Activated CD4-positive, alpha-beta memory T cell treated with anti-CD3 and anti-CD28 coated beads, Interleukin-2, amount 10 ng/mL, durations not matched to agents 7 days and 5 days (primary cell): ENCODE results near the gene ABLIM3. TPM values are rescaled to one million over a fixed set of nuclear protein-coding genes. Genes with fewer than 3 reads are reported as not detected.

Experiments
- CTCF ChIA-PET: fragments of 350-600 bp; sonication (Branson Sonifier 250); formaldehyde crosslinking; loops from one replicate; lab custom pipeline; 2021; ENCODE audit warnings: antibody characterized with exemption, inconsistent platforms; lab: Charles Lee
- POLR2A ChIA-PET: fragments of 350-600 bp; sonication (Branson Sonifier 250); formaldehyde crosslinking; loops from one replicate; lab custom pipeline; 2021; ENCODE audit warnings: antibody characterized with exemption; lab: Charles Lee
- DNase-seq: peaks from one replicate; pipeline ENCODE4 v3.0.0-alpha.2; 2020
- H3K27ac Mint-ChIP-seq: one replicate; pipeline ENCODE4 v1.8.0; 2021; ENCODE audit warnings: mild to moderate bottlenecking, mixed read lengths
- H3K27me3 Mint-ChIP-seq: one replicate; pipeline ENCODE4 v1.8.0; 2021; ENCODE audit warnings: mixed read lengths
- H3K36me3 Mint-ChIP-seq: one replicate; pipeline ENCODE4 v1.8.0; 2021; ENCODE audit warnings: low read depth, mixed read lengths
- H3K4me1 Mint-ChIP-seq: one replicate; pipeline ENCODE4 v1.8.0; 2021; ENCODE audit warnings: mixed read lengths
- H3K4me3 Mint-ChIP-seq: one replicate; pipeline ENCODE4 v1.8.0; 2021; ENCODE audit warnings: mild to moderate bottlenecking, mixed read lengths
- H3K9me3 Mint-ChIP-seq: one replicate; pipeline ENCODE4 v1.8.0; 2021; ENCODE audit warnings: mixed read lengths
- total RNA-seq, 2 experiments: library from RNA; stranded (reverse); gene quantifications; one replicate each; pipeline ENCODE4 v1.2.3, GENCODE V29; 2021

ABLIM3 gene
- total RNA-seq, 2 experiments from 2014 or later: 0.08 to 0.38 TPM

- Mint-ChIP-seq H3K27me3 (peaks cover 36% of the 10 kb centered on the region), H3K27ac (no peak overlapping the region), H3K4me3 (no peak overlapping the region), H3K36me3 (no peaks in the 10 kb centered on the region), H3K9me3 (no peaks in the 10 kb centered on the region), H3K4me1 (no peaks in the 10 kb centered on the region)
- POLR2A ChIA-PET: no interaction called here
- no peak for DNase-seq
- CTCF ChIA-PET: interaction anchor here (1.1 to 4.7 kb wide), 7 partner anchors 11 to 131 kb away, joined by 3 to 22 read pairs (median 3); no protein-coding TSS in a partner anchor
Observed at GRCh38 chr5:149138182-149138923, 2.9 kb upstream of the ABLIM3 start.

GRCh38 chr5:149140197-149141002 is 893 bp upstream of the ABLIM3 start:
- H3K4me3 Mint-ChIP-seq: no peak overlapping the region
- POLR2A ChIA-PET: no interaction called here
- no peak for DNase-seq
- CTCF ChIA-PET: interaction anchor here (1.1 to 3.9 kb wide), 9 partner anchors 9 to 142 kb away, joined by 3 to 56 read pairs (median 7); no protein-coding TSS in a partner anchor
- H3K4me1 Mint-ChIP-seq: peaks cover 3% of the 10 kb centered on the region
- H3K9me3 Mint-ChIP-seq: no peaks in the 10 kb centered on the region
- H3K27ac Mint-ChIP-seq: no peak overlapping the region
- no peaks in the 10 kb centered on the region for H3K36me3 Mint-ChIP-seq
- H3K27me3 Mint-ChIP-seq: peaks cover 38% of the 10 kb centered on the region

GRCh38 chr5:149141957-149142851 is 911 bp downstream of the ABLIM3 start:
- Mint-ChIP-seq H3K9me3 (peaks cover 3% of the 10 kb centered on the region), H3K36me3 (no peaks in the 10 kb centered on the region), H3K27me3 (peaks cover 32% of the 10 kb centered on the region), H3K4me3 (peak overlapping the region; percentile 28), H3K27ac (no peak overlapping the region), H3K4me1 (peaks cover 3% of the 10 kb centered on the region)
- POLR2A ChIA-PET: interaction anchor here (1.1 kb wide), 1 partner anchor 663 kb away, joined by 3 read pairs; no protein-coding TSS in a partner anchor
- CTCF ChIA-PET: interaction anchor here (0.6 to 3.9 kb wide), 28 partner anchors 8 to 692 kb away, joined by 3 to 56 read pairs (median 4); partner anchors contain the start of gene AFAP1L1
- DNase-seq: no peak

GRCh38 chr5:149143470-149143869 is 2.2 kb downstream of the ABLIM3 start:
- POLR2A ChIA-PET: no interaction called here
- Mint-ChIP-seq H3K27me3 (peaks cover 29% of the 10 kb centered on the region), H3K27ac (no peak overlapping the region), H3K9me3 (peaks cover 3% of the 10 kb centered on the region), H3K4me1 (peaks cover 3% of the 10 kb centered on the region), H3K36me3 (no peaks in the 10 kb centered on the region), H3K4me3 (no peak overlapping the region)
- CTCF ChIA-PET: interaction anchor here (1.1 to 3.9 kb wide), 3 partner anchors 121 to 225 kb away, joined by 4 to 56 read pairs (median 38); no protein-coding TSS in a partner anchor
- DNase-seq: no peak

- H3K9me3 Mint-ChIP-seq: peaks cover 3% of the 10 kb centered on the region
- CTCF ChIA-PET: interaction anchor here (0.9 kb wide), 1 partner anchor 120 kb away, joined by 3 read pairs; no protein-coding TSS in a partner anchor
Observed at GRCh38 chr5:149144637-149145036, 3.3 kb downstream of the ABLIM3 start.

GRCh38 chr5:149145138-149145537 is 3.8 kb downstream of the ABLIM3 start:
- H3K27me3 Mint-ChIP-seq: peaks cover 26% of the 10 kb centered on the region
- H3K36me3 Mint-ChIP-seq: no peaks in the 10 kb centered on the region
- H3K27ac Mint-ChIP-seq: no peak overlapping the region
- POLR2A ChIA-PET: no interaction called here
- H3K9me3 Mint-ChIP-seq: peaks cover 3% of the 10 kb centered on the region
- H3K4me1 Mint-ChIP-seq: peaks cover 3% of the 10 kb centered on the region
- CTCF ChIA-PET: interaction anchor here (0.9 kb wide), 1 partner anchor 120 kb away, joined by 3 read pairs; no protein-coding TSS in a partner anchor
- DNase-seq: no peak
- H3K4me3 Mint-ChIP-seq: no peak overlapping the region

More at GRCh38 chr5:149144637-149145036, 3.3 kb downstream of the ABLIM3 start:
- Mint-ChIP-seq H3K4me3 (no peak overlapping the region), H3K27me3 (peaks cover 26% of the 10 kb centered on the region), H3K36me3 (no peaks in the 10 kb centered on the region), H3K27ac (no peak overlapping the region), H3K4me1 (peaks cover 3% of the 10 kb centered on the region)
- no peak for DNase-seq
- POLR2A ChIA-PET: no interaction called here

GRCh38 chr5:149147676-149148075 is 6.4 kb downstream of the ABLIM3 start:
- Mint-ChIP-seq H3K36me3 (no peaks in the 10 kb centered on the region), H3K27ac (no peak overlapping the region), H3K4me3 (no peak overlapping the region), H3K9me3 (peaks cover 3% of the 10 kb centered on the region), H3K4me1 (peaks cover 3% of the 10 kb centered on the region), H3K27me3 (peaks cover 22% of the 10 kb centered on the region)
- ChIA-PET POLR2A (interaction anchor here (0.9 kb wide), 1 partner anchor 93 kb away, joined by 3 read pairs; no protein-coding TSS in a partner anchor), CTCF (no interaction called here)
- DNase-seq: no peak

- Mint-ChIP-seq H3K27ac (no peak overlapping the region), H3K9me3 (peaks cover 3% of the 10 kb centered on the region), H3K4me3 (no peak overlapping the region), H3K36me3 (no peaks in the 10 kb centered on the region), H3K4me1 (no peaks in the 10 kb centered on the region), H3K27me3 (peaks cover 14% of the 10 kb centered on the region)
- DNase-seq: no peak
- POLR2A ChIA-PET: no interaction called here
- CTCF ChIA-PET: interaction anchor here (1.2 kb wide), 1 partner anchor 8 kb away, joined by 4 read pairs; the partner anchor contains the start of gene ABLIM3
Observed at GRCh38 chr5:149149942-149150341, 8.6 kb downstream of the ABLIM3 start.

GRCh38 chr5:149150457-149150856 is 9.2 kb downstream of the ABLIM3 start:
- ChIA-PET POLR2A (no interaction called here), CTCF (interaction anchor here (1.2 kb wide), 1 partner anchor 9 kb away, joined by 4 read pairs; the partner anchor contains the start of gene ABLIM3)
- Mint-ChIP-seq H3K4me1 (no peaks in the 10 kb centered on the region), H3K4me3 (no peak overlapping the region), H3K27ac (no peak overlapping the region), H3K36me3 (no peaks in the 10 kb centered on the region), H3K9me3 (peaks cover 3% of the 10 kb centered on the region), H3K27me3 (peaks cover 10% of the 10 kb centered on the region)
- DNase-seq: no peak

- Mint-ChIP-seq H3K36me3 (no peaks in the 10 kb centered on the region), H3K27me3 (peaks cover 4% of the 10 kb centered on the region), H3K4me3 (no peak overlapping the region), H3K4me1 (no peaks in the 10 kb centered on the region), H3K27ac (no peak overlapping the region), H3K9me3 (no peaks in the 10 kb centered on the region)
- CTCF ChIA-PET: interaction anchor here (1.1 to 1.5 kb wide), 2 partner anchors 11 to 13 kb away, joined by 3 to 4 read pairs; partner anchors contain the start of gene ABLIM3
- POLR2A ChIA-PET: no interaction called here
- DNase-seq: no peak
Observed at GRCh38 chr5:149151717-149152116, 10.4 kb downstream of the ABLIM3 start.

GRCh38 chr5:149152317-149152746 is 11.0 kb downstream of the ABLIM3 start:
- no peaks in the 10 kb centered on the region for H3K36me3 Mint-ChIP-seq
- H3K27ac Mint-ChIP-seq: no peak overlapping the region
- POLR2A ChIA-PET: no interaction called here
- CTCF ChIA-PET: interaction anchor here (1.1 to 1.5 kb wide), 2 partner anchors 11 to 14 kb away, joined by 3 to 4 read pairs; partner anchors contain the start of gene ABLIM3
- no peaks in the 10 kb centered on the region for H3K4me1 Mint-ChIP-seq
- H3K4me3 Mint-ChIP-seq: no peak overlapping the region
- DNase-seq: no peak
- peaks cover 4% of the 10 kb centered on the region for H3K27me3 Mint-ChIP-seq
- H3K9me3 Mint-ChIP-seq: no peaks in the 10 kb centered on the region
